DMS 273 (cell line): Measurements from ENCODE around the gene LRPAP1.

Source experiments
- DNase-seq: peaks from one replicate; lab custom pipeline; 2025; ENCODE audit not compliant: unreplicated experiment; lab: John Stamatoyannopoulos, UW

Gene LRPAP1

GRCh38 chr4:3501825-3502425 is 30.3 kb downstream of the LRPAP1 start:
- DNase-seq: no peak

DNA sequence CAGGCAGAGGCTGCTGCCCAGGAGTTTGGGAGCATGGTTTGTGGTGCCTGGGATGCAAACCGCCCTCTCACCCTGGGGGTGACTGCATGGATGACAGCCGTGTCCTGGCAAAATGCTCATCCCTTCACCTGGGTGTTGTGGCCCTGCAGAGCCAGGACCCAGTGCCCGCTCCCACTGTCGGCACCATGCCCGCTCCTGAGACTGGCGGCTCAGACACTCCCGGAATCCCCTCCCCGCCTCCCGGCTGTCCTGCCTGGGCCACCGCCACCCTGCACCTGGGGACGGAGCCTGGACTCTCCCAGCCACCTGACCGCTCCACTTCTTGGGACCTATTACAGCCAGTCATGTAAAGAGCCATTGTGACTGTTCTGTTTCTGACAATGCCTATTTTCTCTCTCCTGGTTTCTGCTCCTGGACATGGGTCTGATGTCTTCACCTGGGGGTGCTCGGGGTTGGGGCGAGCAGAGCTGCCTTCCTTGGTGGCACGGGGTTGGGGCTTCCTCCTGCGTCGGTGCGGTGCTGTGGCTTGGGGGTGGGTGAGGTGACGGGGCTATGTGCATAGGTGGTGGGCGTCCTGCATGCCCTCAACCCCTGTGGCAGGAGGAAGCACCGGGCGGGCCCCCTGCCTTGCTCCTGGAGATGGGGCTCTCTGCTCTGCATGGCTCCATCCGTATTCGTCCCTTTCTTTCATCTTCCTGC is 30.9 kb downstream of the LRPAP1 start:
- no peak for DNase-seq

- no peak for DNase-seq
These were observed 31.6 kb downstream of the LRPAP1 start for GRCh38 chr4:3500634-3501101.

DNA sequence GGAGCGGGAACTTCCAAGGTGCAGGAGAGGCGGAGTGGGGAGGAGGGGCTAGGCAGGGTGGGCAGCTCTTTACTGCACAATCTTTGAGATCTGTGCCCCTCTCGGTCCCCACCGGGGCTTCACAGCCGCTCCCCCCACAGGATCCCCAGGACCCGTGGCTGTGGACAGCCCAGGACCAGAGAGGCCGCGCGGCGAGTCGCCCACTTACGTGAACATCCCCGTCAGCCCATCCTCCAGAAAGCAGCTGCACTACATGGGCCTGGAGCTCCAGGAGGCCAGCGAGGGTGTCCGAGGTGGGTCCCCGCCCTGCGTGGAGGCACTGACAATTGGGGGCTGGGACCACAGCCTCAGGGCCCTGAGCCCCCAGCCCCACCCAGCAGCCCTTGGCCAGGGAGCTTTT is 32.1 kb downstream of the LRPAP1 start:
- no peak for DNase-seq

- DNase-seq: no peak
These were observed 32.5 kb downstream of the LRPAP1 start for GRCh38 chr4:3499710-3500109.

DNA sequence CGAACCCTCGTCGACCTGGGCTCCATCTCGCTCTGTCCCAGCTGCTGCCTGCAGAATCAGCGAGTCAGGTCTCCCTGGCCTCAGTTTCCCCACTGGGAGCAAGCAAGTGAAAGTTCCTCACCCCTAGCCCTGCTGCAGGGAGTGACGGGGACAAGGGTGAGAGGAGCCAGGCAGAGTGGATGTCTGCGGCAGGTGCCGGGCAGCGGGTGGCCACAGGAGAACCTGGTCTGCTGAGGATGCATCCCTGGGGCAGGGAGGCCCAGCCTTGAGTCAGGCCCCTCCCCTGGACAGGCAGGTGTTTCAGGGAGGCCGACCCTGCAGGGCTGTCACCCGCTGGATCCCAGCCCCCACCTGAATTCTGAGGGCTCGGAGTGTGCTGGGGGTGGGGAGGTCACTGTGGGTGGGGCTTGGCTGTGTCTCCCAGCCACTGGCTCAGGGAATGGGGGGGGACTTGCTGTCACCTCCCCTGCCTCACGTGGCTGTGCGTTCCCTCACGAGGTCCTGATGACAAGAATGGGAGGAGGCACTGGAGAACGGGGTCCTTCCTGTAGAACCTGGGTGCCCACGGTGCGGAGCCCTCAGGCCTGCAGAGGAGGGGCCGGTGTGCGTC is 33.2 kb downstream of the LRPAP1 start:
- DNase-seq: no peak

- no peak for DNase-seq
These were observed 33.8 kb downstream of the LRPAP1 start for GRCh38 chr4:3498407-3498806.

DNA sequence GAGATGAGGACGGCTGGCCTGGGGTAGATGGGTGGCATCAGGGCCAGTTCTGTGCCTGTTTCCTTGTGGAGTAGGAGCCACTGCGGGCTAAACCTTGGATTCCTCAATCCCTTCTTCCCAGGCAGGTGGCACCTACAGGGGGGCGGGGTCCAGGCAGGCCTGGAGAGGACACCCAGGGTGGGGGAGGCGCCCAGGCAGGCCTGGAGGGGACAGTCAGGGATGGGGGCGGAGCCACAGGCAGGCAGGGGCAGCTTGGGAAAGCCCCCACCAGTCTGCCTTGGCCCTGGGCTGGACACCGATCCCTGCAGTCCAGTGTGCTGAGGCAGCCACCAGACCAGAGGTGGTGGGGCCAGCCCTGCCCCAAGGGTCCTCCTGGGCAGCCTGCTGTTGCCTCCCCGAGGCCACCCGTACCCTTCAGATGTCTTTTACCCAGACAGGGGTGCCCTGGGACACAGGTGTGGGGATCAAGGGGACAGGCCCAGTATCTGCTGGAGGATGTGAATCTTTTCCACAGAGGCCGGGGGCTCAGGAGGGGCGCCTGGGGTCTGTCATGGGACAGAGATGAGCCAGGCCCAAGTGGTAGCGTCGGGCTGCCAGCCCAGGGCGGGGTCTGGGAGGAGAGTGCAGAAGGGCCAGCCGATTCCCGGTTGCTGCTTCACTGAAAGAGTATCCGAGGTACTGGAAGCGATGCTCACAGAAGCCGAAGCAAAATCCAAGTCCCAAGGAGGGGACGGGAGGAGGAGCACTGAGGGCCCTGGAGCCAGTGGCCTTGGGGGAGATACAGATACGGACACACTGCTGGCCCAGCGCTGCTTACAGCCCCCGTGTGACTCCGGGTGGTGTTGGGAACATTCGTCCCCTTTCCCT is 34.5 kb downstream of the LRPAP1 start:
- DNase-seq: peak; percentile 57

- no peak for DNase-seq
These were observed 35.1 kb downstream of the LRPAP1 start for GRCh38 chr4:3497095-3497494.

DNA sequence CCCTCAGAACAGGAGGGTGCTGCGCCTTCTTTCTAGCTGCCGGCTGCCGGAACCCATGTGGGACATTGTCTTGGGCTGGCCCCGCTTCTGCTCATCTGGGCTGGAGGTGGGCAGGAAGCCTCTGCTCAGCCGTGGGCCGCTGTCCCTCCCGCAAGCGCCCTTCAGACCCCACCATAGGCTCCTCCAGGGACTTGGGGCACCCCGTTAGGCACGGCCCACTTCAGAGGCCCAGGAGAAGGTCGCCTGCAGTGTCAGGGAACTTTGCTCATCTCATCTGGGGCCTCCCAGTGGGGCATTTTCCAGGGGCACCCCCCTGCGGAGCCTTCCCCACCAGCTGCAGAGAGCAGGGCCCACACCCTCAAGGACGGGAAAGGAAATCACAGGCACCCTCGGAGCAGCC is 36.2 kb downstream of the LRPAP1 start:
- no peak for DNase-seq

DNA sequence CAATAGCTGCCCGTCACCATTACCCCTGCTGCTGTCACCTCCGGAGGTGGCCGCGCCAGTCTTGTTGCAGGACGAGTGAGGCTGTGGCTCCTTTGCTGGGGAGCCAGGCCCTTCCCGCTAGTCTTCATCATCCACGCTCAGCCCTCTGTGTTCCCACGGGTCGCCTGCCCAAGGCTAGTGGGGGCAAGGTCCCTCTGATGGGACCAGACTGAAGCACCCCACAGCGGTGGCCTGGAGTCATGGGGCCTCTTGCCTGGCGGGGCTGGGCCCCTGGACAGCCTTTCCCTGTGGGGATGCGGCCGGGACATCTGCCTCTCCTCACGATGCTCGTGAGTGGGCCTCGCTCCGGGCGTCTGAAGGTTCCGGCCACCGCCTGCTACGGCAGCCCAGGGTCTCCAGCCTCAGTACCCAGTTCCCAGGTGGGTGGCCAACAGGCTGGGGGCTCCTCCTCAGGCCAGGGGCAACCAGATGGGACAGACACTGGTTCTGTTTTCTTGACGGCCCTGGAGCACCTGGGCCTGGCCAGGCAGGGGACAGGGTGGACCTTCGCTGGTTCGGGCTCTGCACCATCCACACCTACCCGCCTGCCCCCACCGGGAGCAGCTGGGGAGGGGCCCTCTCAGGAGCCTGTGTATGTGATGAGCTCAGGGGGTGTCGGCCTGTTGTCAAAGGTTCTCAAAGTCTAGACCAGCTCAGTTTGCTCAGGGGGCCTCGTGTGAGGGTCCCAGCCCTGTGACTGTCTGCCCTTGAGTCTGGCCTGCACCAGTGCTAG is 36.8 kb downstream of the LRPAP1 start:
- no peak for DNase-seq

GRCh38 chr4:3494462-3494871 is 37.8 kb downstream of the LRPAP1 start:
- DNase-seq: no peak

DNA sequence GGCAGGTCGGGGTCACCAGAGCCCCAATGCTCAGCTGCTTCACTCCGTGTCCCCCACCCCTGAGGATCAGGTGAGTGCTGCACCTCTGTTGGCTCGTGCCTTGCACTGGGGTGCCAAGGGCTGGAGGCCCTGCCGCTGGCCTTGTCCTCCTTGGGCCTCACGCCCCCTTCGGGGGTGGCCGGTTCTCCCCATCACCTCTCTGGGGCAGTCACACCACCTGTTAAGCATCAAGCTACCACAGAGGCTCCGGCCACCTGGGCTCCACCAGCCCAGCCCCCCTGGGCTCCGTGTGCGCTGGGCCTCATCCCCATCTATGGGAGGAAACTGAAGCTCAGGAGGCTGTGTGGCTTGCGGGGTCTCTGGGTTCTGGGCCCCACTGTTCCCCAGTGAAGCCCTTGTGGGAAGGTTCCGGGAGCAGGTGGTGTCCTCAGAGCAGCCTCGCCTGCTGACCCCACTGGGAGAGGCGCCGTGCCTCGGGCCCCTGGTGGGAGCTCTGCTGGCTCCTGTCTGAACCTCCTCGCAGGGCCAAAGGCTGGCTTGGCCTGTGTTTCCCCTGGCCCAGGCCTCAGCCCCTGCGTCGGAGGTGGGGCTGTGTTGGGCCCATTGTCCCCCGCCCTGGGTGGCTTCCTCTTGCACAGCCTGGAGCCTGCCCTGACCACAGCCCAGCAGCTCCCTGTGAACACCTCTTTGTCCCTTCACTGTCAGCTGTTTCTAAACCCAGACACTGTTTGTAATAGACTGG is 38.3 kb downstream of the LRPAP1 start:
- no peak for DNase-seq

DNA sequence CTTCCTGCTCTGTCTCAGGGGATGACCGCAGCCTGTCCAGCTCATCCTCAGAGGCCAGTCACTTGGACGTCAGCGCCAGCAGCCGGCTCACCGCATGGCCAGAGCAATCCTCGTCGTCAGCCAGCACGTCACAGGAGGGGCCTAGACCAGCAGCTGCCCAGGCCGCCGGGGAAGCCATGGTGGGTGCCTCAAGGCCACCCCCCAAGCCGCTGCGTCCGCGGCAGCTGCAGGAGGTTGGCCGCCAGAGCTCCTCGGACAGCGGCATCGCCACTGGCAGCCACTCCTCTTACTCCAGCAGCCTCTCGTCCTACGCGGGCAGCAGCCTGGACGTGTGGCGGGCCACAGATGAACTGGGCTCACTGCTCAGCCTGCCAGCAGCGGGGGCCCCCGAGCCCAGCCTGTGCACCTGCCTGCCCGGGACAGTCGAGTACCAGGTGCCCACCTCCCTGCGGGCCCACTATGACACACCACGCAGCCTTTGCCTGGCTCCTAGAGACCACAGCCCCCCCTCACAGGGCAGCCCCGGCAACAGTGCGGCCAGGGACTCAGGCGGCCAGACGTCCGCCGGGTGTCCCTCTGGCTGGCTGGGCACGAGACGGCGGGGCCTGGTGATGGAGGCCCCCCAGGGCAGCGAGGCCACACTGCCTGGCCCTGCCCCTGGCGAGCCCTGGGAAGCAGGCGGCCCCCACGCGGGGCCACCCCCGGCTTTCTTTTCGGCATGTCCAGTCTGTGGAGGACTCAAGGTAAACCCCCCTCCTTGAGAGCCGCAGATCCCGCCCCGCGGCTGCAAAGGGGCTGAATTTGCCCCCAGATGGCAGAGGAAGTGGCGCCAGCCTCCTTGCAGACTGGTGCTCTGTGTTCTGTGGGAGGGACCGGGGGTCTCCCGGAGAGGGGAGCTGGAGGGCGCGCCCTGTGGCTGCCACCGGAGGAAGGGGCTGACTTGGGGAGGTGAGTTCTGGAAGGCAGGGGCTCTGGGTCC is 39.2 kb downstream of the LRPAP1 start:
- DNase-seq: no peak

DNA sequence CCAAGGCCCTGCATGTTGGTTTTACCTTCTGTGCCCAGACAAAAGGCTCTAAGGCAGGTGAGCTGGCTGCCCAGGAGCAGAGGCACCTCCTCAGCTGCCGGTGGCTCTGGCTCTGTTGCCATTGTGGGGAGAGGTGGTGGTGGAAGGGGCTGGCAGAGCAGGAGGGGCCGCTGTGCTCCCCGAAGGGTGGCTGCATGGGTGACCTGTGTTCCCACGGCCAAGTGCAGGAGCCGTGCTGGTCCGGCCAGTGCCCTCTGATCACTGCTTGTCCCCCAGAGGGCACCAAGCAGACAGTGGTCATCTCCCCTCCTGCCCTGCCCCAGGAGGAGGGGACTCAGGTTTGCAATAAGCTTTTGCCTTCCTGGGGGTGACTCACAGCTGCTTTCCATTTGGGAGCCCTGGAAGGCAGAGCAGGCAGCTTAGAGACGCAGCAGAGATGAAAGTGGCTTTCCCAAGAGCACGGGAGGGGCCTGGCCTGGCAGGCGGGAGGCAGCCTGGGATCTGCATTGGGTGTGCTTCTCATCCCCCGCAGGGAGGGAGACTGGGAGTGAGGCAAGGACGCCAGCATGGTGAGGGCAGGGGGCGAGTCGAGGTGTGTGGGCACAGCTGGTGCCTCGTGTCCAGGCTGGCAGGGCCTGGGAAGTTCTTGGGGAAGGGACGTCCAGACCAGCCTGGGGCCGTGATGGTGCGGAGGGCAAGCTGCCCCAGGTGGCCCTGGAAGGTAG is 40.4 kb downstream of the LRPAP1 start:
- no peak for DNase-seq

DNA sequence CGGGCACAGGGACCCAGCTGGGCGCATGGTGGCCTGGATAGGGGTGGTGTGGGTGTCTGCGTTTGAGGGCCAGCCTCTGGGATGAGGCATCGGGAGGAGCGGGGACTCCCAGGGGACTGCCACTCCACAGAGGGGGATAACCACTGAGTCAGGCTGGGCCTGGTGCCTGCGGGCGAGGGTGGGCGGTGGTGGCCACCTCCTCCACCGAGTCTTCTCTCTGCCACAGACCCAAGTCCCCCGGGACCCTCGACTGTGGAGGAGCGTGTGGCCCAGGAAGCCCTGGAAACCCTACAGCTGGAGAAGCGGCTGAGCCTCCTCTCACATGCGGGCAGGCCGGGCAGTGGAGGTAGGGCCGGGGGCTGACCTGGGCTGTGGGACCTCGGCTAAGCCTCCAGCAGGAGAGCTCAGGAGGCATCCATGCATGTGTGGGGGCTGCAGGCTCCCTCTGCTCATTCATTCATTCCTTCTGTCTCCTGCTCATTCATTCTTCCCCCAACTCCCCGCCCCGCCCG is 42.7 kb downstream of the LRPAP1 start:
- peak; percentile 61 for DNase-seq

DNA sequence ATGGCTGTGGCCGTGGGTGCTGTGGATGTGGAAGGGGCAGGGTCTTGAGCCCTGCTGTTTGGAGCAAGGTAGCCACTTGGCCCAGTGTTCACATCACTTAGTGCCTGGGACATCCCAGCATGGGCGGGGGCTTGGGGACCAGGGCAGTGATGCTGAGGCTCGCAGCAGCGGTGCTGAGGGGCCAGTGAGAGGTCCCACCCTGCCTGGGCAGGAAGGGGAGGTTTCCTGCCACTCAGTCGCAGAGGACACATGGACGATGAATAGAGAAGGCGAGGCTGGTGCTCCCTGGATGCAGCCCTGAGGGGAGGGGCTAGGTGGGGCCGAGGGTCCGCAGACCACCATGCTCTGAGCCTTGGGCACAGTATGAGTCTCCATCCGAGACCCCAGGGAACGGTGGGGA is 43.4 kb downstream of the LRPAP1 start:
- no peak for DNase-seq

DNA sequence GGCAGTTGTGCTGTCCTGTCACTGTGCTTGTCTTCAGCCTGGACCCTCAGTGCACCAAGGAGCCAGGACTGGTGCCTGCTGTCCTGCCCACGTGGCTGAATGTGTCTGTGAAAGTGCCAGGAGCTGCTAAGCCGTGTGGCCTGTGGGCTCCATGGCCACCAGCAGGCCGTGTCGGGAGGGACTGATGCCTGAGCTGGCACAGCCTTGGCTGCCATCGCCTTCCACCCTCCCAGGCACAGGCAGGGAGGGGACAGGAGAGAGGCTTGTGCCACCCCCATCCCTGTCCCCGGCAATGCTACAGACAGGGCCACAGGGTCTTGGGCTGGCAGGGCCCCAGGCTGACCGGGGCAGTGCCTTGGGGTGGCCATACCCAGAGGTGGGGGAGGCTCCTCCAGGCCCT is 44.4 kb downstream of the LRPAP1 start:
- no peak for DNase-seq
